GM19238 (cell line): ENCODE results near the gene OR11A1.
"Not testable (repeated sequence)": the region's sequence is repeated elsewhere in the genome, so short reads cannot be mapped to it uniquely, and the experiment has no call there.

Experiments
- DNase-seq: peaks from one replicate; pipeline ENCODE4 v3.0.0; 2011; ENCODE audit warnings: low spot score; ENCODE audit not compliant: insufficient read length

OR11A1 gene

DNA sequence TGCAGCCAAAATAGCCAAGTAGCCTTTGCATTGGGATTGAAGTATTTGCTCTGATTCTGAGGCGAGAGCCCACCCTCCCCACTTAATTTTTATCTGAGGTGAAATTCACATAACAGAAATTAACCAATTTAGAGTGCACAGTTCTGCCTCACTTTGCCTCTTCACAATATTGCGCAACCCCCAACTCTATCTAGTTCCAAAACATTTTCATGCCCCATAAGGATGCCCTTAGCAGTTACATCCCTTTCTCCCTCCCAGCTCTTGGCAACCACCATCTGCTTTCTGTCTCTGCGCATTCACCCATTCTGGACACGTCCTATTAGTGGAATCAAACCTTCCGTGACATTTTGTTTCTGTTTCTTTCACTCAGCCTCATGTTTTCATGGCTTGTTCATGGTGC, 21.9 kb upstream of the OR11A1 start:
- no peak for DNase-seq

- DNase-seq: no peak
Observed at GRCh38 chr6:29477923-29478450, 21.1 kb upstream of the OR11A1 start.

GRCh38 chr6:29474996-29475395, 18.1 kb upstream of the OR11A1 start:
- DNase-seq: no peak

DNA sequence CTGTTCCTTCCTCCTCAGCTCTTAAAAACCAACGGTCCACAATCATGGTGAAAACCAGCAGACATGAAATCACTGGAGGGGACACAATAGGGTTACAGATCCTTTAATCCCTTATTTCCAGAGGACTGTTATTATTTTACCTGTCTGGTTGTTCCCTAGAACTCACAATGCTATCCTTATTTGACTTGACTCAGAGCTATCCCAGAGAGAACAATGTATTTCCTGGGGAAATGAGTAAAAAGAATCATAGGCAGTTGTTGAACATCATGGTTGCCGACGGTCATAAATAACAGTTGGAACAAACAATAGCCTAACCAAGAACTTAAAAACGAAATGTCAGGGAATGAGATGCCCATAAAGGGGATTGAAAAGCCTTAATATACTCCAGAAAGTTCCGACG, 9.4 kb upstream of the OR11A1 start:
- no peak for DNase-seq

DNA sequence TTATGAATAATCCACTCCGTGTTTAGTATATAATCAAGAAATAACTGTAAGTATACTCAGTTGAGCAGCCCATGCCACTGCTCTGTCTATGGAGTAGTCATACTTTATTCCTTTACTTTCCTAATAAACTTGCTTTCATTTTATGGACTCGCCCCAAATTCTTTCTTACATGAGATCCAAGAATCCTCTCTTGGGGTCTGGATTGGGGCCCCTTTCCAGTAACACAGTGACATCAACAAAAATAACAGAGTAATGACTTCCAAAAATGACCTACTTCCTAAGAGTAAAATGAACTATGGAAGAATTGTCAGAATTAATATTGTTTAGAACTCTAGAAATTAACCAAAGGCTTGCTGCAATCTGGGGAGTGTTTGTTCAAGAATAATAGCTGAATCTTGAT, 8.9 kb upstream of the OR11A1 start:
- DNase-seq: no peak

GRCh38 chr6:29465279-29465678, 8.4 kb upstream of the OR11A1 start:
- no peak for DNase-seq

DNA sequence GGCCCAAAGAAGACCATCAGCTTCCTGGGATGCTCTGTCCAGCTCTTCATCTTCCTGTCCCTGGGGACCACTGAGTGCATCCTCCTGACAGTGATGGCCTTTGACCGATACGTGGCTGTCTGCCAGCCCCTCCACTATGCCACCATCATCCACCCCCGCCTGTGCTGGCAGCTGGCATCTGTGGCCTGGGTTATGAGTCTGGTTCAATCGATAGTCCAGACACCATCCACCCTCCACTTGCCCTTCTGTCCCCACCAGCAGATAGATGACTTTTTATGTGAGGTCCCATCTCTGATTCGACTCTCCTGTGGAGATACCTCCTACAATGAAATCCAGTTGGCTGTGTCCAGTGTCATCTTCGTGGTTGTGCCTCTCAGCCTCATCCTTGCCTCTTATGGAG, 5.2 kb upstream of the OR11A1 start:
- DNase-seq: no peak

DNA sequence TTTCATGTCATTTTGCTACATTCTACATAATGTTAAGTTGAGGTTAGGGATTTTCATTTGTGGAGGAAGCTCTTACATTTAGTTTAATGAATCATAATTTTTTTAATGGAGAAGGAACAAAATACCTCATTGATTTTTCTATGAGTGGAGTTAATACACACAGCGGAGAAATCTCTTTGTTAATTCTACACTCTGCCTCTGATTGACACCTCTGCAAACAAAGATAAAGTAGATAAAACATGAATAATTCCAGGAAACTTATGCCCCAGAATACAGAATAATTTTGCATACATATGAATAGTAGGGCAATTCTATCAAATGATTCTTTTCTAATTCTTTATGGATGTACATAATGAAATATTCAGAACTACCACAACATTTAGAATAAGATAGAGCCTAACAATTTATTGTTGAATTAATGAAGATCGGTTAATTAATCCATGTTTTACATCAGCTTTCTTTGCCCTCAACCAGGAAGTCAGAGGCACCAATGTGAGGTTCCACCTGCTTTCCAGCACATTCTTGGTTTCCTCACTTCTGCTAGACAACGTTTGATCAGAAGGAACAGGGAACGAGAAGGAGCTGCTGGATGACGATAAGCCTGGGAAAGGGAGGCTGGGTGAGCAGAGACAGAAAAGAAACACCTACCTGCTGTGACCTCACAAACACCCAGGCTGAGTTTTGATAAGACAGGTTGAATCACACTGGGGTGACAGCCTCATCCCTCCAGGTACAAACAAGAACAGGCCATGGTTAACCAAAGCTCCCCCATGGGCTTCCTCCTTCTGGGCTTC, 4.3 kb upstream of the OR11A1 start:
- DNase-seq: no peak

DNA sequence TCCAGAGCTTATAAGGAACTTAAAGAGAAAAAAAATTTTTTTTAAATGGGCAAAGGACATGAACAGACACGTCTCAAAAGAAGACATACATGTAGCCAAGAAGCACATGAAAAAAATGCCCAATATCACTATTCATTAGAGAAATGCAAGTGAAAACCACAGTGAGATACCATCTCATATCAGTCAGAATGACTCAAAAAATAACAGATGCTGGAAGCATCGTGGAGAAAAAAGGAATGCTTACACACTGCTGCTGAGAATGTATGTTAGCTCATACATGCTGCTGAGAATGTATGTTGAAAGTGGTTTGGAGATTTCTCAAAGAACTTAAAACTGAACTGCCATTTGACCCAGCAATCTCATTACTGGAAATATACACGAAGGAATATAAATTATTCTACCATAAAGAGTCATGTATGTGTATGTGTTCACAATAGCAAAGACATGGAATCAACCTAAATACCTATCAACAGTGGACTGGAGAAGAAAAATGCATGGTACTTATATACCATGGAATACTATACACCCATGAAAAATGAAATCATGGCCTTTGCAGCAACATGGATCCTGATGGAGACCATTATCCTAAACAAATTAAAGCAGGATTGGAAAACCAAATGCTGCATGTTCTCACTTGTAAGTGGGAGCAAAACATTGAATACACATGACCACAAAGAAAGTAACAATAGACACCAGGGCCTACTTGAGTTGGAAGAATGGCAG, 5.2 kb downstream of the OR11A1 start:
- no peak for DNase-seq

DNA sequence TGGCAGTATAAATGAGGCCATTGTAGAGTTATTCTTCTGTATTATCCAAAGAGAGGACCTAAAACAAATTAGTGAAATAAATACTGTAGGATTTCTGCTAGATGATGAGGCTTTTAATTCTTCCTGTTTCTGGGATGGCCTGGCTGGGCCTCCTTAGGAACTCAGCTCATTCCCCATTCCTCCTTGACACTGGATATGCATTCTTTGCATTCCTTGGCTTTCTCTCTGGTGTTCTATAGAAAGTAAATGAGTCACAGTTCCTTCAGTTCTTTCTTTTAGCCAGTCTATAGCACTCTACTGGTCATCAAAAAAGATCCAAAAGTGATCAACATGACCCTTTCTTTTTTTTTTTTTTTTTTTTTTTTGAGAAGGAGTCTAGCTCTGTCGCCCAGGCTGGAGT, 9.2 kb downstream of the OR11A1 start:
- DNase-seq: no peak

DNA sequence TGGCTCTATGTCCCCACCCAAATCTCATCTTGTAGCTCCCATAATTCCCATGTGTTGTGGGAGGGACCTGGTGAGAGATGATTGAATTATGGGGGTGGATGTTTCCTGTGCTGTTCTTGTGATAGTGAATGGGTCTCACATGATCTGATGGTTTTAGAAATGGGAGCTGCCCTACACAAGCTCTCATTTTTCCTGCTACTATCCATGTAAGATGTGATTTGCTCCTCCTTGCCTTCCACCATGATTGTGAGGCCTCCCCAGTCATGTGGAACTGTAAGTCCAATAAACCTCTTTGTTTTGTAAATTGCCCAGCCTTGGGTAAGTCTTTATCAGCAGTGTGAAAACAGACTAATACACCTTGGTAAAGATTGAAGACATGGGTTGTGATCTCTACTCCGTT, 12.8 kb downstream of the OR11A1 start:
- DNase-seq: not testable (repeated sequence)

DNA sequence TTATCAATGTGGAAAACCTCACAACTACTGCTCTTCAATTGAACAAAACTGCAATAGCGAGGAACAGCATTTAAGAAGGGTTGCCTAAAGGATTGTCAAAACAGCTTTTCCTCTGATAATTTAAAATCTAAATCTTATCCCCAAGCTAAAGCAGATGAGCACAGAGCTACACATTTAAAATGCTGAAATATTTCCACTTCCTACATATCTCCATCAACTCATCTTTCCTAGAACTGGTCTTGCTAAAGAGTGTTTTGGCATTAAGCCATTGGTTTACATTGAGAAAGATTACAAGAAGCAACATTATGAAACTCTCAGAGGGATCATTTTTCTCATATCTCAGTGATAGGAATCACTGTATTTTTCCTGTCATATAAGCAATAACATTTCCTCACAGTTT, 14.2 kb downstream of the OR11A1 start:
- no peak for DNase-seq

DNA sequence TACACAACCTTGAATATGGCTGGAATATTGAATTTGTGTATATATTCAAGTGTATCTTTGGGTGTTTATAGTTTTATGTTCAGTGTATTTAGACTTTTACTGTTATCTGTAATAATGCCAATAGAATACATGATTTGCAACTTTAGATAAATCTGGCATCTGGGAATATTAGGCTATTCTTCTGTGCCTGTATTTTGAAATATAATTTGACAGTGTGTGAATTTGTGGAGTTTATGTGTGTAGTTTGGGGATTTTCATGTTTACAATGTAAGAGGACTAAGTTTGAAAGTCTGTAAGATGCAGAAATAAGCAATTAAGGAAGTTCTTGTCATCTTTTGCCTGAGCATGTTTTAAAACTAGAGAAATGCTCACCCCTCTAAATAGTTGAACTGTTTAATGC, 17.9 kb downstream of the OR11A1 start, which contains the start of gene OR10C1:
OR10C1 (plus strand) TSS at position 301 of the 400 bp plus-strand sequence. CDS start 710 bp downstream, outside the sequence.
- DNase-seq: no peak

GRCh38 chr6:29436730-29437129, 20.1 kb downstream of the OR11A1 start:
- not testable (repeated sequence) for DNase-seq

GRCh38 chr6:29426654-29427053, 30.2 kb downstream of the OR11A1 start:
- no peak for DNase-seq

DNA sequence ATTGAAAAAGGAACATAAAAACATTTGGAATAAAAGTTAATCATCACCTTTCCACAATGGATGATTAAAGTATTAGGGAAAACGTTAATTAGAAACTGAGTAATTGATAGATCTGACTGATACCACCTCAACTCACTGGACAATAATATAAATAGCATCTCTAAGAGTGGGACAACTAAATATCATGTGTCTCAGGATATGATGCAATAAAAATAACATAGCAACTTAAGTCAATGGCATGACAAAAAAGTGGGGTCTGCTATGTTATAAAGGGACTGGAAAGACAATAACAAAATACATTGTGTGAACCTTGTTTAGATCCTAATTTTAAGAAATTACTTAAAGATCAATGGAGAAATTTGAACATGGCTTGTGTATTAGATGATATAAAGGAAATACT, 31.8 kb downstream of the OR11A1 start:
- DNase-seq: no peak

- DNase-seq: no peak
Observed at GRCh38 chr6:29424575-29424974, 32.3 kb downstream of the OR11A1 start.

- no peak for DNase-seq
Observed at GRCh38 chr6:29424168-29424567, 32.7 kb downstream of the OR11A1 start.

DNA sequence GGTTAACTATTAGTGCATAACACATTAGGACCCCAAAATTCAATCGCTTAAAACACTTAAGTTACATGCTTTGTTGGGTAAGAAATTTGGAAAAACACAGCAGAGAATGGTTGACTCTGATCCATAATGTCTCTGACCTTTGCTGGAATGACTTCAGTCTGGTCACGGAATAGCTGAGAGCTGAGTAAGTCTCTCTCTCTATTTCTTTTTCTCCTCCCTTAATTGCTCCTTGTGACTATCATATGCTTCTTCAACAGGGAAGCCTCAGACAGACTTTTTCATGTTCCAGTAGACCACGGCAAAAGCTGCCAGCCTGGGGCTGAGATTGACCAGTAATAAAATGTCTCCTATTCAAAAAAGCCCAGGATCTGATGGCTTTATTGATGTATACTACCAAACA, 37.4 kb downstream of the OR11A1 start:
- DNase-seq: no peak

DNA sequence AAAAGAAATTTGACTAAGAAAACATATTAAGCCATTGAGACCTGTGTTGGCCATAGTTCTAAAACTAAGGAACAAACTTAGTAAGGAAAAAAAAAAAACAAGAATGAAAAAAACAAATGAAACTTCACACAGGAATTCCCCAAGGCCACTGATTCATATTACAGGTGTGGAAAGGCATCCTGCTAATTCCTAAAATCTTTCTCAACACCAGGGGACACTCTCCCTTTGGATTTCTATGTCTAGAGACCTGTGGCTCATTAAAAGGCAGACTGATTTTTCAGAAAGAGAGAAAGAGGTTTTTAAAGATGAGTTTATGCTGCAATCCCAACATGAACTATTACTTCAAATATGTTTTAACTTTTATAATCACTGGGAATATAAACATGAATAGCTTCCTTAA, 42.3 kb downstream of the OR11A1 start, which contains the start of gene OR12D1:
OR12D1 (plus strand) TSS at position 341 of the 400 bp plus-strand sequence.
- DNase-seq: no peak

DNA sequence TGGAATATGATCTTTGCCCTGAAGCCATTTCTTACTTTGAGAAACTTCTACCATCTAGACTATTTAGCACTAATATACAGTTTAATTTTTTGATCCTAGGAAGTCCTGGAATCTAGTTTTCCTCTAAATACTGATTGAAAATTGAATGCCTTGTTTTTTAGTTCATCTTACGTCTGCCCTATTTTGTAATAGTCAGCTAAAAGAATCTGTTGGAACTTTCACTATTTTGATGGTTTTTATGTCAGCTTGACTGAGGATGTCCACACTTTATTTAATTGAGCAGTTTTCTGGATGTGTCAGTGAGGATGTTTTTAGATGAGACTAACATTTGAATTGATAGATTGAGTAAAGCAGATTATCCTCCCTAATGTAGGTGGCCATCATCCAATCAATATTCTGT, 53.1 kb downstream of the OR11A1 start:
- DNase-seq: no peak

DNA sequence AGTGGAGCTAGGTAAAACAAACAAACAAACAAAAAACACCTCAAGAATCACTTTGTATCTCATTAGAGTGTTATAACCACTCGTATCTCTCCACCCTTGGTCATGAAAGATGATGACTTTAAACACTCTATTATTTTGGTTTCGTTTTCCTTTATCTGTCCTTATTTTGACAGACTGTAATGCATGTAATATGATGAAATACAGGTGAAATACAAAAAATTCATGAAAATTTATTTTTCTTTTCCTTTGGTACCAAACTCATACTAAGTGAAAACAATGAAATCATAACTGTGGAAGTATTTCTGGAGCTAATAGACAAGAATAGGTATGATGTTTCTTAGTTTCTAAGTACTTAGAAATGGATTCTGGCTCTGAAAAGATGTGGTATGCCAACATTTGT, 57.3 kb downstream of the OR11A1 start:
- no peak for DNase-seq
